ENCODE measurements around the gene SRRM5.
"Not testable (repeated sequence)": the region's sequence is repeated elsewhere in the genome, so short reads cannot be mapped to it uniquely, and the experiment has no call there.

SRRM5 gene

GRCh38 chr19:43648633-43649032 is 36.7 kb downstream of the SRRM5 start:
- no peak for TF ChIP-seq CTCF (IDR thresholded peaks at IDR 0.05; ENCODE audit: poor library complexity, severe bottlenecking)

GRCh38 chr19:43649514-43649913 is 37.6 kb downstream of the SRRM5 start:
- H3K36me3 ChIP-seq (ENCODE audit: low read depth): peaks cover 55% of the 10 kb centered on the region
- H3K27me3 ChIP-seq (ENCODE audit: insufficient read depth, poor library complexity, severe bottlenecking): no peaks in the 10 kb centered on the region
- H3K4me3 ChIP-seq (ENCODE audit: severe bottlenecking): no peak overlapping the region
- DNase-seq (ENCODE audit: low spot score): no peak
- TF ChIP-seq CTCF (IDR thresholded peaks at IDR 0.05; ENCODE audit: poor library complexity, severe bottlenecking): no peak
- no peak overlapping the region for H3K27ac ChIP-seq (ENCODE audit: poor library complexity, severe bottlenecking)
- no peak for ATAC-seq (ENCODE audit: low read depth)
- H3K4me1 ChIP-seq (ENCODE audit: insufficient read depth, poor library complexity, severe bottlenecking): no peaks in the 10 kb centered on the region
- H3K9me3 ChIP-seq (ENCODE audit: severe bottlenecking): no peaks in the 10 kb centered on the region

More at GRCh38 chr19:43648633-43649032, 36.7 kb downstream of the SRRM5 start:
- ATAC-seq (ENCODE audit: low read depth) (no peak), DNase-seq (ENCODE audit: low spot score) (no peak)
- Histone ChIP-seq H3K9me3 (ENCODE audit: severe bottlenecking) (no peaks in the 10 kb centered on the region), H3K27me3 (ENCODE audit: insufficient read depth, poor library complexity, severe bottlenecking) (no peaks in the 10 kb centered on the region), H3K36me3 (ENCODE audit: low read depth) (peaks cover 51% of the 10 kb centered on the region), H3K4me1 (ENCODE audit: insufficient read depth, poor library complexity, severe bottlenecking) (no peaks in the 10 kb centered on the region), H3K27ac (ENCODE audit: poor library complexity, severe bottlenecking) (no peak overlapping the region), H3K4me3 (ENCODE audit: severe bottlenecking) (no peak overlapping the region)

- H3K27ac ChIP-seq (ENCODE audit: poor library complexity, severe bottlenecking); H3K27me3 ChIP-seq (ENCODE audit: insufficient read depth, poor library complexity, severe bottlenecking); H3K9me3 ChIP-seq (ENCODE audit: severe bottlenecking); ATAC-seq (ENCODE audit: low read depth); H3K4me3 ChIP-seq (ENCODE audit: severe bottlenecking); DNase-seq (ENCODE audit: low spot score); H3K4me1 ChIP-seq (ENCODE audit: insufficient read depth, poor library complexity, severe bottlenecking): not testable (repeated sequence)
- peaks cover 63% of the 10 kb centered on the region for H3K36me3 ChIP-seq (ENCODE audit: low read depth)
Measured at GRCh38 chr19:43650276-43650675, 38.4 kb downstream of the SRRM5 start.

- ATAC-seq (ENCODE audit: low read depth) (peak; percentile 61; the same call in 2 of the 3 replicates), DNase-seq (ENCODE audit: low spot score) (no peak)
- no peak overlapping the region for H3K27ac ChIP-seq (ENCODE audit: poor library complexity, severe bottlenecking)
Measured at GRCh38 chr19:43651758-43652545, 40.1 kb downstream of the SRRM5 start.

GRCh38 chr19:43652546-43652874 is 40.6 kb downstream of the SRRM5 start:
- no peak for ATAC-seq (ENCODE audit: low read depth)
- Histone ChIP-seq H3K27ac (ENCODE audit: poor library complexity, severe bottlenecking) (no peak overlapping the region), H3K9me3 (ENCODE audit: severe bottlenecking) (no peaks in the 10 kb centered on the region), H3K4me3 (ENCODE audit: severe bottlenecking) (no peak overlapping the region), H3K4me1 (ENCODE audit: insufficient read depth, poor library complexity, severe bottlenecking) (no peaks in the 10 kb centered on the region), H3K36me3 (ENCODE audit: low read depth) (peaks cover 81% of the 10 kb centered on the region), H3K27me3 (ENCODE audit: insufficient read depth, poor library complexity, severe bottlenecking) (no peaks in the 10 kb centered on the region)
- DNase-seq (ENCODE audit: low spot score): no peak
- TF ChIP-seq CTCF (IDR thresholded peaks at IDR 0.05; ENCODE audit: poor library complexity, severe bottlenecking): peak; percentile 50

More at GRCh38 chr19:43651758-43652545, 40.1 kb downstream of the SRRM5 start:
- Histone ChIP-seq H3K4me1 (ENCODE audit: insufficient read depth, poor library complexity, severe bottlenecking) (no peaks in the 10 kb centered on the region), H3K27me3 (ENCODE audit: insufficient read depth, poor library complexity, severe bottlenecking) (no peaks in the 10 kb centered on the region), H3K4me3 (ENCODE audit: severe bottlenecking) (no peak overlapping the region), H3K9me3 (ENCODE audit: severe bottlenecking) (no peaks in the 10 kb centered on the region), H3K36me3 (ENCODE audit: low read depth) (peaks cover 79% of the 10 kb centered on the region)
- peak; percentile 82 for TF ChIP-seq CTCF (IDR thresholded peaks at IDR 0.05; ENCODE audit: poor library complexity, severe bottlenecking)

Data from RWPE2 (cell line).